HG03354 (cell line): ENCODE results near the gene ARMCX6.
"Not testable (repeated sequence)": the region's sequence is repeated elsewhere in the genome, so short reads cannot be mapped to it uniquely, and the experiment has no call there.

Experiments
- ATAC-seq: cut with Tn5 transposase; IDR thresholded peaks from one replicate; pipeline ENCODE4 v1.9.1; 2021; ENCODE audit warnings: mild to moderate bottlenecking; ENCODE audit not compliant: unreplicated experiment, poor library complexity, severe bottlenecking

ARMCX6 gene

GRCh38 chrX:101617211-101618191 lies at the start of gene ARMCX6:
Gene ARMCX6, minus strand, starts transcription at chrX:101618000. Its CDS starts 1,380 bp downstream, at chrX:101616620.
- ATAC-seq, result peak; percentile 93

GRCh38 chrX:101659601-101660063 lies 41.8 kb upstream of the ARMCX6 start, which contains the start of gene ARMCX2:
Gene ARMCX2, minus strand, starts transcription at chrX:101659850. Its CDS starts 2,262 bp downstream, at chrX:101657588.
- peak; percentile 55 for ATAC-seq

- ATAC-seq, result peak; percentile 69
Measured at GRCh38 chrX:101658661-101659491, 41.1 kb upstream of the ARMCX6 start.

DNA sequence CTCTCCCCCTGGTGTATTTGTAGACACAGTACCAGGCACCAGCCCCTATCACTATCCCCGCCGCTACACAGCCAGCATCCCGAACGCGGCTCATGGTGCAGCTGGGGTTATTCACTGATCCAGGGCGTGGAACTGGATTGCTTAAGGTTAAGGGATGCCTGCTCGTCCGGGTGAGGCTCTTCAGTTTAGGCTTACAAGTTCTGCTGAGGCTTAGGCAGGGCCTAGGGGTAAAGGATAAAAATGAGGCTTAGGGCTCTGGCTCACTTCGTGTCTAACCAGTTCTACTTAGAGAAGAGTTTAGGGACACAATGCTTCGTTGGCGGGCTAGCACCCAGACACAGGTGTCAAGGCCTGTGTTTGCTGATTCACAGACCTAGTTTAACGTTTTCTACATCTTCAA lies 39.7 kb upstream of the ARMCX6 start:
- no peak for ATAC-seq

GRCh38 chrX:101656817-101657216 lies 39.0 kb upstream of the ARMCX6 start:
- no peak for ATAC-seq

GRCh38 chrX:101655534-101655933 lies 37.7 kb upstream of the ARMCX6 start:
- ATAC-seq, result no peak

DNA sequence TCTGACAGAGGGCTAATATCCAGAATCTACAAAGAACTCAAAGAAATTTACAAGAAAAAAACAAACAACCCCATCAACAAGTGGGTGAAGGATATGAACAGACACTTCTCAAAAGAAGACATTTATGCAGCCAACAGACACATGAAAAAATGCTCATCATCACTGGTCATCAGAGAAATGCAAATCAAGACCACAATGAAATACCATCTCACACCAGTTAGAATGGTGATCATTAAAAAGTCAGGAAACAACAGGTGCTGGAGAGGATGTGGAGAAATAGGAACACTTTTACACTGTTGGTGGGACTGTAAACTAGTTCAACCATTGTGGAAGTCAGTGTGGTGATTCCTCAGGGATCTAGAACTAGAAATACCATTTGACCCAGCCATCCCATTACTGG lies 29.9 kb upstream of the ARMCX6 start:
- not testable (repeated sequence) for ATAC-seq

GRCh38 chrX:101642093-101642492 lies 24.3 kb upstream of the ARMCX6 start:
- ATAC-seq, result no peak

DNA sequence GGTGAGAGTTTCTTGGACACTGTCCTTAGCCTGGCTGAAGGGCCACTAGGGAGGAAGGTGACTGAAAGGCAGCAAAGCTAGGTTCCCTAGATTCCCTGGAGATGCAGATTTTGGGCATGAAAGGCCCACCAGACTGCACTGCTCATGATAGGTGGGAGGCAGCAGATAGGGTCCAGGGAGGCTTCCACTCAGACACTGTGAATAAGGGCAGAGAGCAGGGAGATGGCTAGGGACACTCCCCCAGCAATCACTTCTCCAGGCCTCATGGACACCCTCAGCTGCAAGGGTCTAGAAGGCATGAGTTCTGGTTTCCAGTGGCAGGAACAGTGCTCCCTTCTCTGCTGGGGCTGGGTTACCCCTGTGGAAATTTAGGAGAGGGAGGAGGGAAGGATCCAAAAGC lies 21.8 kb upstream of the ARMCX6 start:
- ATAC-seq, result no peak

DNA sequence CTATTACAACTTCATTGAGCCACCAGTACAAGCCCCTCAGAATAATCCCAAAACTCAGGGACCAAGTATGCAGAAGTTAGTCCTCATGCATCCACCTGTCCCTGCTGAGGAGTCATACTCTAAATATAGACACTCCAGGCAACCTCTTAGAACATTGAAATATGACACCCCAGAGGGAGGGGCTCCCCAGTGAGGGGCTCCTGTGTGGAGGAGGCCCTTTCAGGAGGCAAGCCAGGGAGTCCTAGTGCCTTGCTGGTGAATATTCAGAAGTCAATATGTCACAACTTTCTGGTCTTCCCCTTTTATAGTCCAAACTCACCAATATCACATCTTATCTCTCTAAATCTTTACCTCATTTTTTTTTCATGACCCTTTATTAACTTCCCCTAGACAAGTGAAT lies 1.6 kb upstream of the ARMCX6 start:
- ATAC-seq, result no peak

- no peak for ATAC-seq
Measured at GRCh38 chrX:101605728-101606127, 12.1 kb downstream of the ARMCX6 start.

- no peak for ATAC-seq
Measured at GRCh38 chrX:101605146-101605545, 12.7 kb downstream of the ARMCX6 start.

GRCh38 chrX:101602077-101602476 lies 15.7 kb downstream of the ARMCX6 start:
- ATAC-seq, result no peak

GRCh38 chrX:101599592-101599991 lies 18.2 kb downstream of the ARMCX6 start:
- ATAC-seq, result not testable (repeated sequence)

GRCh38 chrX:101595739-101596419 lies 21.9 kb downstream of the ARMCX6 start:
- ATAC-seq, result peak; percentile 99
